Epithelial cell of esophagus (primary cell): ENCODE data around the gene FBXL17.

Experiments used
- DNase-seq: peaks from one replicate; pipeline ENCODE4 v3.0.0; 2010; ENCODE audit warnings: low read depth
- H3K4me3 ChIP-seq: 2 replicates; pipeline ENCODE4 v1.5.1; 2011; ENCODE audit warnings: mild to moderate bottlenecking, low read length, control low read depth
- TF ChIP-seq, protein P1 (sequence below): IDR thresholded peaks from 2 replicates; pipeline ENCODE4 v1.5.1; 2011; ENCODE audit warnings: low read depth, mild to moderate bottlenecking, low read length, control low read depth, inconsistent platforms; ENCODE audit not compliant: insufficient read depth; ENCODE audit errors: missing control alignments

FBXL17 gene

DNA sequence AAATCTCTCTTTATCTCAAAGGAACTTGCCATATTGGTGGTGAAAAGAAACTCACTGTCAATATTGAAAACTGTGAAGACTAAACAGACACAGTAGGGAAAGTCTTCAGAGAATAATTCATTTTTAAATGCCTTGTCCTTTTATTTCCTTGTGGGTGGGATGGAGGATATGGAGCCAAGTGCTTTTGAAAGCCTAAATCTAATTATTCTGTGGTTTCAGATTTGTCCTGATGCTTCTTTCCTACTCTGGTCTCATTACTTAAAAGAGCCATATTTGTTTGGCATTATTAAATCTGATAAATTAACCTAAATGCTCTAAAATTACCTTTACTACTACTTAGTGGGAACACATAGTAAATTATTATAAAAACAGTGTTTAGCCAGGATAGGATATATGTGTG is 452.8 kb downstream of the FBXL17 start:
- H3K4me3 ChIP-seq: no peak overlapping the region
- DNase-seq: no peak
- TF ChIP-seq, protein P1, sequence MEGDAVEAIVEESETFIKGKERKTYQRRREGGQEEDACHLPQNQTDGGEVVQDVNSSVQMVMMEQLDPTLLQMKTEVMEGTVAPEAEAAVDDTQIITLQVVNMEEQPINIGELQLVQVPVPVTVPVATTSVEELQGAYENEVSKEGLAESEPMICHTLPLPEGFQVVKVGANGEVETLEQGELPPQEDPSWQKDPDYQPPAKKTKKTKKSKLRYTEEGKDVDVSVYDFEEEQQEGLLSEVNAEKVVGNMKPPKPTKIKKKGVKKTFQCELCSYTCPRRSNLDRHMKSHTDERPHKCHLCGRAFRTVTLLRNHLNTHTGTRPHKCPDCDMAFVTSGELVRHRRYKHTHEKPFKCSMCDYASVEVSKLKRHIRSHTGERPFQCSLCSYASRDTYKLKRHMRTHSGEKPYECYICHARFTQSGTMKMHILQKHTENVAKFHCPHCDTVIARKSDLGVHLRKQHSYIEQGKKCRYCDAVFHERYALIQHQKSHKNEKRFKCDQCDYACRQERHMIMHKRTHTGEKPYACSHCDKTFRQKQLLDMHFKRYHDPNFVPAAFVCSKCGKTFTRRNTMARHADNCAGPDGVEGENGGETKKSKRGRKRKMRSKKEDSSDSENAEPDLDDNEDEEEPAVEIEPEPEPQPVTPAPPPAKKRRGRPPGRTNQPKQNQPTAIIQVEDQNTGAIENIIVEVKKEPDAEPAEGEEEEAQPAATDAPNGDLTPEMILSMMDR: no peak

GRCh38 chr5:107926121-107926520 is 455.8 kb downstream of the FBXL17 start:
- no peak overlapping the region for H3K4me3 ChIP-seq
- TF ChIP-seq, protein P1: no peak
- DNase-seq: no peak

DNA sequence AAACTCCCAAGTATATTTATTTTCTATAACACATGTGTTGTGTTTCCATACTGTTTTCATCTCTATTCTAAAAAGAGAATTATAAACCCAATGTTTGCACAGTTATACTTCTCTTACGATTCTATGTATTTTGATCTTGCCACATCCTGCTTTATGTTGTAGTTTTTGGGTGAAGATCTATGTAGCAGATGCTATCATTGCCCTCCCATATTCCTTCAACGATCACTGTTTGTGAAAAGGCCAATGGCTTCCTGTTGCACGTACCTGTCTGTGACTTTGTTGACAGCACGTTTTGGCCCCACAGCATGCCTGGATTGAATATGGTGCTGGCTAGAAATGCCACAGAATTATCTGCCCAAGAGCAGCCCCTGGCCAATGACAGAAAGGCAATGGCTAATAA is 456.7 kb downstream of the FBXL17 start:
- no peak for DNase-seq
- no peak overlapping the region for H3K4me3 ChIP-seq
- TF ChIP-seq, protein P1: no peak

- TF ChIP-seq, protein P1: no peak
Measured at GRCh38 chr5:107919969-107920368, 461.9 kb downstream of the FBXL17 start.

GRCh38 chr5:107919361-107919760 is 462.5 kb downstream of the FBXL17 start:
- TF ChIP-seq, protein P1: no peak
- no peak overlapping the region for H3K4me3 ChIP-seq
- DNase-seq: no peak

More at GRCh38 chr5:107919969-107920368, 461.9 kb downstream of the FBXL17 start:
- DNase-seq: no peak
- no peak overlapping the region for H3K4me3 ChIP-seq

GRCh38 chr5:107917983-107918382 is 463.9 kb downstream of the FBXL17 start:
- H3K4me3 ChIP-seq: no peak overlapping the region
- DNase-seq: no peak
- TF ChIP-seq, protein P1: no peak
